ENCODE data around the gene FAM222B.
"Not testable (repeated sequence)": the region's sequence is repeated elsewhere in the genome, so short reads cannot be mapped to it uniquely, and the experiment has no call there.

FAM222B gene

GRCh38 chr17:28871056-28871579 lies 28.5 kb upstream of the FAM222B start:
- DNase-seq (ENCODE audit: low read depth in 2 of 2), result no peak

GRCh38 chr17:28867276-28867675 lies 24.7 kb upstream of the FAM222B start:
- no peak for DNase-seq (ENCODE audit: low read depth in 2 of 2)

- DNase-seq (ENCODE audit: low read depth in 2 of 2), result no peak
Observed at GRCh38 chr17:28865946-28866752, 23.6 kb upstream of the FAM222B start.

- DNase-seq (ENCODE audit: low read depth in 2 of 2), result no peak
Observed at GRCh38 chr17:28864991-28865849, 22.6 kb upstream of the FAM222B start.

GRCh38 chr17:28863953-28864352 lies 21.4 kb upstream of the FAM222B start:
- no peak for DNase-seq (ENCODE audit: low read depth in 2 of 2)

- DNase-seq (ENCODE audit: low read depth in 2 of 2), result no peak
Observed at GRCh38 chr17:28862561-28862960, 20.0 kb upstream of the FAM222B start.

GRCh38 chr17:28861393-28862203 lies 19.0 kb upstream of the FAM222B start:
- no peak for DNase-seq (ENCODE audit: low read depth in 2 of 2)

- no peak for DNase-seq (ENCODE audit: low read depth in 2 of 2)
Observed at GRCh38 chr17:28860363-28860808, 17.8 kb upstream of the FAM222B start.

GRCh38 chr17:28858801-28859355 lies 16.3 kb upstream of the FAM222B start:
- no peak for DNase-seq (ENCODE audit: low read depth in 2 of 2)

- no peak for DNase-seq (ENCODE audit: low read depth in 2 of 2)
Observed at GRCh38 chr17:28857905-28858800, 15.6 kb upstream of the FAM222B start.

- DNase-seq (ENCODE audit: low read depth in 2 of 2), result no peak
Observed at GRCh38 chr17:28856028-28856574, 13.5 kb upstream of the FAM222B start.

- no peak for DNase-seq (ENCODE audit: low read depth in 2 of 2)
Observed at GRCh38 chr17:28855336-28855679, 12.7 kb upstream of the FAM222B start.

- peak; percentile 73 to 75 for DNase-seq (ENCODE audit: low read depth in 2 of 2)
Observed at GRCh38 chr17:28854457-28855335, 12.1 kb upstream of the FAM222B start, which contains the start of gene ERAL1. ERAL1 (plus strand) TSS chr17:28855016; CDS start chr17:28855035, 19 bp downstream.

GRCh38 chr17:28853295-28853694 lies 10.7 kb upstream of the FAM222B start:
- DNase-seq (ENCODE audit: low read depth in 2 of 2), result no peak

GRCh38 chr17:28849281-28849680 lies 6.7 kb upstream of the FAM222B start:
- DNase-seq (ENCODE audit: low read depth in 2 of 2), result no peak

GRCh38 chr17:28848667-28849066 lies 6.1 kb upstream of the FAM222B start:
- peak; percentile 39 to 61 for DNase-seq (ENCODE audit: low read depth in 2 of 2)

- DNase-seq (ENCODE audit: low read depth in 2 of 2), result not testable (repeated sequence)
Observed at GRCh38 chr17:28846699-28847098, 4.1 kb upstream of the FAM222B start.

- DNase-seq (ENCODE audit: low read depth in 2 of 2), result no peak
Observed at GRCh38 chr17:28846231-28846630, 3.6 kb upstream of the FAM222B start.

GRCh38 chr17:28843816-28844148 lies 1.2 kb upstream of the FAM222B start:
- no peak for DNase-seq (ENCODE audit: low read depth in 2 of 2)
